Osteoblast (primary cell): ENCODE measurements around the gene SMTN. TPM values are rescaled to one million over a fixed set of nuclear protein-coding genes. Genes with fewer than 3 reads are reported as not detected.

Experiments used
- DNase-seq: peaks from one replicate; pipeline ENCODE4 v3.0.0; 2011; ENCODE audit warnings: low spot score, mixed read lengths; ENCODE audit not compliant: insufficient read length; ENCODE audit errors: missing footprints
- H2AFZ ChIP-seq: 2 replicates; pipeline ENCODE4 v1.6.0; 2011; ENCODE audit warnings: mild to moderate bottlenecking, low read length
- H3K27ac ChIP-seq: 2 replicates; pipeline ENCODE4 v1.5.1; 2011; ENCODE audit warnings: mild to moderate bottlenecking, low read depth, low read length, moderate library complexity
- H3K27me3 ChIP-seq: 2 replicates; pipeline ENCODE4 v1.6.0; 2012; ENCODE audit warnings: mild to moderate bottlenecking, control low read depth, inconsistent platforms, low read length, moderate library complexity; ENCODE audit not compliant: insufficient read depth
- H3K36me3 ChIP-seq: 2 replicates; pipeline ENCODE4 v1.5.1; 2011; ENCODE audit warnings: mild to moderate bottlenecking, low read length, control low read depth, moderate library complexity; ENCODE audit not compliant: insufficient read depth
- H3K4me1 ChIP-seq: 2 replicates; pipeline ENCODE4 v1.5.1; 2011; ENCODE audit warnings: mild to moderate bottlenecking, low read length, control low read depth, moderate library complexity; ENCODE audit not compliant: insufficient read depth
- H3K4me2 ChIP-seq: 2 replicates; pipeline ENCODE4 v1.6.0; 2011; ENCODE audit warnings: mild to moderate bottlenecking, low read length; ENCODE audit not compliant: insufficient read depth
- H3K4me3 ChIP-seq: fragments of 200-600 bp; sonication (generic); 3 replicates; pipeline ENCODE4 v1.5.1; 2012; ENCODE audit warnings: mild to moderate bottlenecking, low read length, inconsistent platforms; ENCODE audit not compliant: insufficient read depth
- H3K79me2 ChIP-seq: 2 replicates; pipeline ENCODE4 v1.6.0; 2012; ENCODE audit warnings: mild to moderate bottlenecking, low read length, control low read depth, inconsistent platforms; ENCODE audit not compliant: insufficient read depth
- H3K9me3 ChIP-seq: 2 replicates; pipeline ENCODE4 v1.5.1; 2011; ENCODE audit warnings: low read depth, low read length, control low read depth
- H4K20me1 ChIP-seq: 2 replicates; pipeline ENCODE4 v1.6.0; 2012; ENCODE audit warnings: mild to moderate bottlenecking, low read length, control low read depth; ENCODE audit not compliant: insufficient read depth
- CTCF ChIP-seq: IDR thresholded peaks from 2 replicates; pipeline ENCODE4 v1.5.1; 2011; ENCODE audit warnings: mild to moderate bottlenecking, low read depth, low read length, moderate library complexity; ENCODE audit errors: extremely low read depth
- total RNA-seq: library from RNA; depleted of rRNA; stranded (reverse); fragments of >200 nt; gene quantifications from 2 replicates; pipeline ENCODE4 v1.2.3, GENCODE V29; 2012

Gene SMTN
- total RNA-seq, 1 donor, result 31.5 TPM

GRCh38 chr22:31143038-31143437 is 61.9 kb downstream of the SMTN start:
- TF ChIP-seq CTCF, result no peak
- H2AFZ ChIP-seq, result no peak overlapping the region
- no peaks in the 10 kb centered on the region for H4K20me1 ChIP-seq
- peaks cover 37% of the 10 kb centered on the region for H3K27me3 ChIP-seq
- H3K4me2 ChIP-seq, result no peak overlapping the region
- H3K4me3 ChIP-seq, result no peak overlapping the region
- no peaks in the 10 kb centered on the region for H3K36me3 ChIP-seq
- no peak overlapping the region for H3K27ac ChIP-seq
- H3K79me2 ChIP-seq, result no peaks in the 10 kb centered on the region
- no peak for DNase-seq
- H3K9me3 ChIP-seq, result no peaks in the 10 kb centered on the region
- no peaks in the 10 kb centered on the region for H3K4me1 ChIP-seq

GRCh38 chr22:31143537-31143936 is 62.4 kb downstream of the SMTN start:
- peak; percentile 37 for DNase-seq
- peaks cover 34% of the 10 kb centered on the region for H3K27me3 ChIP-seq
- H4K20me1 ChIP-seq, result no peaks in the 10 kb centered on the region
- H3K4me3 ChIP-seq, result no peak overlapping the region
- H3K27ac ChIP-seq, result no peak overlapping the region
- no peaks in the 10 kb centered on the region for H3K9me3 ChIP-seq
- no peak overlapping the region for H3K4me2 ChIP-seq
- no peak overlapping the region for H2AFZ ChIP-seq
- peaks cover under 1% of the 10 kb centered on the region for H3K4me1 ChIP-seq
- H3K36me3 ChIP-seq, result no peaks in the 10 kb centered on the region
- no peak for TF ChIP-seq CTCF
- H3K79me2 ChIP-seq, result no peaks in the 10 kb centered on the region

GRCh38 chr22:31144223-31144622 is 63.1 kb downstream of the SMTN start:
- DNase-seq, result no peak

GRCh38 chr22:31148488-31148887 is 67.4 kb downstream of the SMTN start:
- Histone ChIP-seq H2AFZ (peak overlapping the region; percentile 90), H3K9me3 (no peaks in the 10 kb centered on the region), H3K4me1 (peaks cover 5% of the 10 kb centered on the region), H3K4me3 (no peak overlapping the region), H4K20me1 (no peaks in the 10 kb centered on the region), H3K27ac (no peak overlapping the region), H3K36me3 (no peaks in the 10 kb centered on the region), H3K27me3 (no peaks in the 10 kb centered on the region), H3K4me2 (no peak overlapping the region), H3K79me2 (no peaks in the 10 kb centered on the region)
- DNase-seq, result peak; percentile 74
- no peak for TF ChIP-seq CTCF

More at GRCh38 chr22:31144223-31144622, 63.1 kb downstream of the SMTN start:
- H3K27ac ChIP-seq, result no peak overlapping the region
- no peak overlapping the region for H2AFZ ChIP-seq
- H3K36me3 ChIP-seq, result no peaks in the 10 kb centered on the region
- no peak for TF ChIP-seq CTCF
- H3K4me2 ChIP-seq, result no peak overlapping the region
- no peak overlapping the region for H3K4me3 ChIP-seq
- H3K27me3 ChIP-seq, result peaks cover 27% of the 10 kb centered on the region
- no peaks in the 10 kb centered on the region for H3K79me2 ChIP-seq
- peaks cover 5% of the 10 kb centered on the region for H3K4me1 ChIP-seq
- no peaks in the 10 kb centered on the region for H4K20me1 ChIP-seq
- H3K9me3 ChIP-seq, result no peaks in the 10 kb centered on the region
